CD4-positive, alpha-beta T cell treated with Interleukin-1 beta for 1 hour (primary cell): ENCODE measurements around the gene ASH1L.
"Not testable (repeated sequence)": the region's sequence is repeated elsewhere in the genome, so short reads cannot be mapped to it uniquely, and the experiment has no call there.

Experiments used
- DNase-seq, 2 donors: peaks; one replicate each; pipeline ENCODE4 v3.0.0-alpha.2; 2020 to 2022

The ASH1L gene

DNA sequence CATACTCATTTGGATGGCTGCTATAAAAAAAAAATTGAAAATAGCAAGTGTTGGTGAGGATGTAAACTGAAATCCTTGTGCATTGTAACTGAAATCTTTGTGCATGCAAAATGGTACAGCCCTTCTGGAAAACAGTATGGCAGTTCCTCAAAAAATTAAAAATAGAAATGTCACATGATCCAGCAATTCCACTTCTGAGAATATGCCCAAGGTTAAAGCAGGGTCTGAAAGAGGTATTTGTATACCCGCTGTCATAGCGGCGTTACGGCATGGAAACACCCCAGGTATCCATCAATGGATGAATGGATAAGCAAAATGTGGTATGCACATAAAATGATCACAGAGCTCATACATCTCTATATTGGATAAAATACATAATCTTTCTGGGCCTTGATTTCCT, 125.2 kb downstream of the ASH1L start:
- no peak for DNase-seq

DNA sequence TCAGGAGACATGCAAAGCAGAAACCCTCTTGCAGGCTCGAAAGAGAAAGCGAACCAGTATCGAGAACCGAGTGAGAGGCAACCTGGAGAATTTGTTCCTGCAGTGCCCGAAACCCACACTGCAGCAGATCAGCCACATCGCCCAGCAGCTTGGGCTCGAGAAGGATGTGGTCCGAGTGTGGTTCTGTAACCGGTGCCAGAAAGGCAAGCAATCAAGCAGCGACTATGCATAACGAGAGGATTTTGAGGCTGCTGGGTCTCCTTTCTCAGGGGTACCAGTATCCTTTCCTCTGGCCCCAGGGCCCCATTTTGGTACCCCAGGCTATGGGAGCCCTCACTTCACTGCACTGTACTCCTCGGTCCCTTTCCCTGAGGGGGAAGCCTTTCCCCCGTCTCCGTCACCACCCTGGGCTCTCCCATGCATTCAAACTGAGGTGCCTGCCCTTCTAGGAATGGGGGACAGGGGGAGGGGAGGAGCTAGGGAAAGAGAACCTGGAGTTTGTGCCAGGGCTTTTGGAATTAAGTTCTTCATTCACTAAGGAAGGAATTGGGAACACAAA, 128.7 kb downstream of the ASH1L start:
- DNase-seq: not testable (repeated sequence)

DNA sequence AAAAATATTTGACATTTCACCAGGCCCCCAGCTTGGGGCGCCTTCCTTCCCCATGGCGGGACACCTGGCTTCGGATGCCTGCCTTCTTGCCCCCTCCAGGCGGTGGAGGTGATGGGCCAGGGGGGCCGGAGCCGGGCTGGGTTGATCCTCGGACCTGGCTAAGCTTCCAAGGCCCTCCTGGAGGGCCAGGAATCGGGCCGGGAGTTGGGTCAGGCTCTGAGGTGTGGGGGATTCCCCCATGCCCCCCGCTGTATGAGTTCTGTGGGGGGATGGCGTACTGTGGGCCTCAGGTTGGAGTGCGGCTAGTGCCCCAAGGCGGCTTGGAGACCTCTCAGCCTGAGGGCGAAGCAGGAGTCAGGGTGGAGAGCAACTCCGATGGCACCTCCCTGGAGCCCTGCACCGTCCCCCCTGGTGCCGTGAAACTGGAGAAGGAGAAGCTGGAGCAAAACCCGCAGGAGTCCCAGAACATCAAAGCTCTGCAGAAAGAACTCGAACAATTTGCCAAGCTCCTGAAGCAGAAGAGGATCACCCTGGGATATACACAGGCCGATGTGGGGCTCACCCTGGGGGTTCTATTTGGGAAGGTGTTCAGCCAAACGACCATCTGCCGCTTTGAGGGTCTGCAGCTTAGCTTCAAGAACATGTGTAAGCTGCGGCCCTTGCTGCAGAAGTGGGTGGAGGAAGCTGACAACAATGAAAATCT, 129.3 kb downstream of the ASH1L start:
- not testable (repeated sequence) for DNase-seq

DNA sequence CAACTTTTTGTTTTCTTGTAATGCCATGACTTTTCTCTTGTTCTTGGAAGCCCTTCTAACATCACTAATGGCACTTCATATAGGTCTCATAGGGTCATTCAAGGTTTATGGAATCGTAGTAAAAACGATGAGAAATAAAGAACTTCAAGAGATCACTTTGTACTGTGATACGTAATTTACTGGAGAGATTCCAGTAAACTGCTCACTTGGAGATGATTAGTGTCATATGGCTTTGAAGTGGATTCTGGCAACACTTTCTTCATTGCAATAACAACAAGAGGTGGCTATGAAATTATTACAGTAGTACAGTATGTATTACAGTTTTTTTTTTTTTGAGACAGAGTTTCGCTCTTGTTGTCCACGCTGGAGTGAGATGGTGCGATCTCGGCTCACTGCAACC, 138.5 kb downstream of the ASH1L start:
- DNase-seq: no peak

DNA sequence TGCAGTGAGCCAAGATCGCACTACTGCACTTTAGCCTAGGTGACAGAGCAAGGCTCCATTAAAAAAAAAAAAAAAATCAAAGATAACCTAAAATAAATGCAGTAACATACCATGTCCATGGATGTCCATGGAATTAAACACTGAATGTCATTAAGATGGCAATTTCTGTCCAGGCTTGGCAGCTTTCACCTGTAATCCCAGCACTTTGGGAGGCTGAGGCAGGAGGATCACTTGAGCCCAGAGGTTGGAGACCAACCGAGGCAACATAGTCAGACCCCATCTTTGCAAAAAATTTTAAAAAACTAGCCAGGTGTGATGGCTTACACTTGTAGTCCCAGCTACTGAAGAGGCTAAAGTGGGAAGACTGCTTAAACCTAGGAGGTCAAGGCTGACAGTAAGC, 141.8 kb downstream of the ASH1L start:
- no peak for DNase-seq

DNA sequence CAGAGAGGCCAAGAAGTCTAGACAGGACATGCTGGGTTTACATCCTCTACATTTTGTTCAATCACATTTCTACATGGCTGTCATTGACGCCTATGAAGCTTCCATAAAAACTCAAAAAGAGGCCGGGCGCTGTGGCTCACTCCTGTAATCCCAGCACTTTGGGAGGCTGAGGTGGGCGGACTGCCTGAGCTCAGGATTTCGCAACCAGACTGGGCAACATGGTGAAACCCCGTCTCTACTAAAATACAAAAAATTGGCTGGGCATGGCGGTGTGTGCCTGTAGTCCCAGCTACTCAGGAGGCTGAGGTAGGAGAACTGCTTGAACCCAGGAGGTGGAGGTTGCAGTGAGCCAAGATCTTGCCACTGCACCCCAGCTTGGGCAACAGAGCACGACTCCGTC, 150.8 kb downstream of the ASH1L start:
- DNase-seq: not testable (repeated sequence)

DNA sequence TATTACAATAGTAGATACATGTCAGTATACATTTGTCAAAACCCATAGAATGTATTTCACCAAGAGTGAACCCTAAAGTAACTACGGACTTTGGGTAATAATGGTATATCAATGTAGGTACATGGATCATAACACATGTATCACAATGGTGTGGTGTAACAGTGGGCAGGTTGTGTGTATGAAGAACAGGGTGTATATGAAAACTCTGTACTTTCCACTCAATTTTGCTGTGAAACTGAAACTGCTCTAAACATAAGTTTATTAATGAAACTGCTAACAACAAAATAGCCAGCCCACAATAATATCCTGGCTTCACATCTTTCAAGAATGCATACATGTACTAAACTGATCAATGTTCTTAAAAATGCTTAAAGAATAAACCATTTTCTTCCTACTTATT, 151.7 kb downstream of the ASH1L start:
- no peak for DNase-seq

DNA sequence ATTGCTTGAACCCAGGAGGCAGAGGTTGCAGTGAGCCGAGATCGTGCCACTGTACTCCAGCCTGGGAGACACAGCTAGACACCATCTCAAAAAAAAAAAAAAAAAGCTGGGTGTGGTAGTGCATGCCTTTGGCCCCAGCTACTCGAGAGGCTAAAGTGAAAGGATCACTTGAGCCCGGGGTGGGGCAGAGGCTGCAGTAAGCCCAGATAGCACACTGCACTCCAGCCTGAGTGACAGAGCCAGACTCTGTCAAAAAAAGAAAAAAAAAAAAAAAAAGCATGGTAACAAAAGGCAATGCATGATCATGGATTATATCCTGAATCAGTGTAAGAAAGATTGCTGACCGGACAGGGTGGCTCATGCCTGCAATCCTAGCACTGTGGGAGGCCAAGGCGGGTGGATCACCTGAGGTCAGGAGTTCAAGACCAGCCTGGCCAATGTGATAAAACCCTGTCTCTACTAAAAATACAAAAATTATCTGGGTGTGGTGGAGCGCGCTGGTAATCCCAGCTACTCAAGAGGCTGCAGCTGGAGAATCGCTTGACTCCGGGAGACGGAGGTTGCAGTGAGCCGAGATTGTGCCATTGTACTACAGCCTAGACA, 165.6 kb downstream of the ASH1L start:
- DNase-seq: no peak

DNA sequence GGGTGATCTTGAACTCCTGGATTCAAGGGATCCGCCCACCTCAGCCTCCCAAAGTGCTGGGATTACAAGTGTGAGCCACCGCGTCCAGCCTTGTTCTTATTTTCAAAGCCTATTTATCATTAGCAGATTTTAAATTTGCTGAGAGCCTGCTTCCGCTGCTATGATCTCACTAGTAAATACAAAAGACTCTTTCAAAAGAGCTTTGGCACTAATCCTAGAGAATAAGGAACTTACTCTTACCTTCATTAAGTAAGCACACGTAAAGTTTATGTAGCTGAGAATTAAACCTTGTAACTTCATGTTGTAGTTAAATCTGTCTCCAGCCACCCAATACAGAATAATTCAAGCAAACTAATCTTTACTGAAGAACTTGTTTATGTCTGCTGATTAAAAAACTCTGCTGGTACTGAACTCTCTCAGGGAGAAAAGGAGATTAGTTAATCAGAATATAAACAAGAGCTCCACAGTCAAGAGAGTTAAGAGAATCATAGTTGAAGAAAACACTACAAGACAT, 169.6 kb downstream of the ASH1L start:
- DNase-seq: no peak

DNA sequence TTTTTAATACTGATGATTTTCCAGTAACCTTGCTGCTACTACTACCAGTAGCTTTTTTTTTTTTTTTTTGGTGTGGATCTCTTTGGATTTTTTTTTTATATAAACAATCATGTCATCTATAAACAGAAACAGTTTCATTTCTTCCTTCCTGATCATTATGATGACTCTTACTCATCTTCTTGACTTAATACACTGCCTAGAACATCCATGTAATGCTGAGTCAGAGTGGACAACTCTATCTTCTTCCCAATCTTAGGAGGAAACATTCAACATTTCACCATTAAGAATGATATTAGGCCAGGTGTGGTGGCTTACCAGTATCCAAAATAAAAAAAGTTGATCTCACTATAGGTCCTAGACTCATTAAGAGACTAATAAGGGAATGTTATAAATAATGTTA, 172.8 kb downstream of the ASH1L start:
- DNase-seq: no peak

DNA sequence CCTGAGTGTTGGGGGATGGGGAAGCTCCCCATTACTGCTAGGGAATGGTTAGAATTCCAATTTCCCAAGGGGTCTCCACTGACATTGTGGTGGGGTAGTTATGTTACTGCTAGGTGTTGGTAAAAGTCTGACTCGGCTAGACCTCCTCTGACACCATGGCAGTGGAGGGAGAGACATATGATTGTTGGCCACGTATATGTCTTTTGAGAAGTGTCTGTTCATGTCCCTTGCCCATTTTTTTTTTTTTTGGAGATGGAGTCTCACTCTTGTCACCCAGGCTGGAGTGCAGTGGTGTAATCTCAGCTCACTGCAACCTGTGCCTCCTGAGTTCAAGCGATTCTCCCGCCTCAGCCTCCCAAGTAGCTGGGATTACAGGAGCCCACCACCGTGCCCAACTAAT, 176.8 kb downstream of the ASH1L start:
- not testable (repeated sequence) for DNase-seq

DNA sequence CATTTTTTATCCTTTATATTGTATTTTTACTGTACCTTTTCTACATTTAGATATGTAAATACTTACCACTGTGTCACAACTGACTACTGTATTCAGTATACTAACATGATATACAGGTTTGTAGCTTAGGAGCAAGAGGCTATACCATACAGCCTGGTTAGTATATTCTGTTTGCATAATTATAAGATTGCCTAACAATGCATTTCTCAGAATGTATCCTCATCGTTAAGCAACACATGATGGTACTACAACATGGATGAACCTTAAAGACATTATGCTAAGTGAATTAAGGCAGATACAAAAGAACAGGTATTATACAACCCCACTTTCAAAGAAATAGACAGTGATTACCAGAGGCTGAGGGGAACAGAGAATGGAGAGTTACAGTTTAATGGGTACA, 179.2 kb downstream of the ASH1L start:
- DNase-seq: no peak

DNA sequence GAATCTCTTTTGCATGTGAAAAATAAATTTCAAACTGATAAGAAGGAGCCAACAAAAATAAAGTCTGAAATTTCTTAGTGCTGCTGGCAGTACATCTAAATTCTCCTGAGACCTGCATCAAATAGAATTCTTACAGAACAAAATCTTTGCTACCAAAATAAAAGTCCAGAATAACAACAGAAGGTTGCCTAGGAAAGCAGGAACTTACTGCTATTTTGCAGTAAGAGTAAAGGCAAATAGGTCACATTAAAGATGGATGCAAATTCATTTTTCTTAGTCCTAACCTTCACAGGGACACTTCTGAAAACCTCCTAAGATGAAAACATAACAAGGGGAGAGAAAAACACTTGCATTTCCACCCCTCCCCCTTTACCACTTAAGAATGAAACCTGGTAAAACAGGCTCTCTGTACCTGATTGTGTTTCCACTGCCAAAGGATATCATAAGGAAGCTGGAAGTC, 182.9 kb downstream of the ASH1L start:
- peak in 1 of 2 donors; percentile 5 for DNase-seq

DNA sequence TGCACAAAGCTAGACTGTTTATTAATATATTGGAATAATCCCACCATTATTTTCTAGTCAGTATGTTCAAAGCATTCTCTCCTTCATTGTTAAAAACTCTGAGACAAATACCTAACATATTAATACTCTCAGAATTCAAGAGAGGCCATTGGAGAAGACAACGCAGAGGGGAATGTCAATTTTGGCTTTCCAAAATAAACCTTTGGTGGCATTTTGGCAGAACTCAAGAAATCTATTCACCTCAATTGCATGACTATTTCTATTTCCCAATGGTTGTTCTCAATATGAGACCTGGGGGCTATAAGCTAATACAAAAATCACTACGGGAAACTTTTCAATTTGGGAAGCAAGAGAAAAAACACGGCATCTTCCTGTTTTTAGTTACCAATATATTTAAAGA, 183.4 kb downstream of the ASH1L start:
- no peak for DNase-seq

DNA sequence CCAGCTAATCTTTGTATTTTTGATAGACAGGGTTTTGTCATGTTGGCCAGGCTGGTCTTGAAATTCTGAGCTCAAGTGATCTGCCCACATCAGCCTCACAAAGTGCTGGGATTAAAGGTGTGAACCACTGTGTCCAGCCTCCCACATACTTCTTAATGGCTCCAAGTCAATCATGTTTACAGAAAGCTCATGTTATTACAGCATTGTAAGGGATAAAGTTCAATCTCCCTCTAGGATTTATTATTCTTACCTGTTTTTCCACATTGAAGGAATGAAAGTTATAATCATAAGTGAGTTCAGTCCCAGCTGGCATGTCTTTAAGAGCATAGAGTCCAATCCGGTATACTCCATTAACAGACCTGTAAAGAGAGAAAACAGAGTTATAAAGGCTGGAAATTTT, 202.6 kb downstream of the ASH1L start:
- no peak for DNase-seq

DNA sequence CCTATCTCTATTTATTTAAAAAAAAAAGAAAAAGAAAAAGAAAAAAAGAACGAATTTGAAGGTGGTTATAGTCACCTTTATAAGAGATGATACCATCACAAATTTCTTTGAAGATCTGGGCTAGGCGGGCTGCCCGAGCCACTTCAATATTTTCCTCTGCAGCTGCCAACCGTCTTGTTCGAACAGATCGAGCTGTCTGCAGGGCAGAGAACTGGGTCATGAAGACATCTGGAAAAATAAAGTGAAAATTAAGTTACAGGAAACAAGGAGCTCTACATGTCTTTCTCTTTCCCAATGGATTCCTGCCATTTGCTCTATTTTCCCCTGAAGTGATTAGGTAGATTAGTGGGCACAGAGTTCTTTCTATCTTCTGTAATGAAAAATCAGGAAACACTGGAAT, 210.0 kb downstream of the ASH1L start:
- DNase-seq: no peak

DNA sequence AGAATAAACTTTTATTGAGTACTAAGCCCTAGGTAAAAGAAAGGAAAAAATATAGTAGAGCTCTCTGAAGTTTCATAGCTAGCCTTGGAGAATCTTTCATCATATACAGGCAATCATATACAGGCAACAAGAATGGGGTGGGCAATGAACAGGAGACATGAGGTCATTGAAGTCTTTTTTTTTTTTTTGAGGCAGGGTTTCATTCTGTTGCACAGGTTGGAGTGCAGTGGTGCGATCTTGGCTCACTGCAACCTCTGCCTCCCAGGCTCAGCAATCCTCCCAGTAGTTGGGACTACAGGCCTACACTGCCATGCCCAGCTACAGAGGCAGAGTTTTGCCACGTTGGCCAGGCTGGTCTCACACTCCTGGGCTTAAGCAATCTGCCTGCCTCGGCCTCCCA, 219.8 kb downstream of the ASH1L start:
- DNase-seq: no peak

DNA sequence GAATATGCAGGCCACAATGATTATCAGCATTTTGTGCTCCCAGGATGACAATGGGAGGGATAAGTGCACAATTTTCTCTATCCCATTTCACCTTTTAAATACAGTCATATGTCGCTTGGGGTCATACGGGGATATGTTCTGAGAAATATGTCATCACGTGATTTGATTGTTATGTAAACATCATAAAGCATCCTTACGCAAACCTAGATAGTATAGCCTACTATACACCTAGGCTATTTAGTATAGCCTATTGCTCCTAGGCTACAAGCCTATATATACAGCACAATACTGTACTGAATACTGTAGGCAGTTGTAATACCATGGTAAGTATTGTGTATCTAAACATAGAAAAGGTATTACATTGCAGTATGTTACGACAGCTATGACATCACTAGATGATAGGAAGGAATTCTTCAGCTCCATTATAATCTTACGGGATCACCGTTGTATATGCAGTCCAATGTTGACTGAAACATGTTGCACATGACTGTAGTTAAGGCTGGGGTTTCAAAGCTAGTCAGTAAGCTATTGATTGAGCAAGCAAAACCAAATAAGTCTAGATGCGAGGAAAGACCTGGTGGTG, 223.0 kb downstream of the ASH1L start:
- DNase-seq: no peak

DNA sequence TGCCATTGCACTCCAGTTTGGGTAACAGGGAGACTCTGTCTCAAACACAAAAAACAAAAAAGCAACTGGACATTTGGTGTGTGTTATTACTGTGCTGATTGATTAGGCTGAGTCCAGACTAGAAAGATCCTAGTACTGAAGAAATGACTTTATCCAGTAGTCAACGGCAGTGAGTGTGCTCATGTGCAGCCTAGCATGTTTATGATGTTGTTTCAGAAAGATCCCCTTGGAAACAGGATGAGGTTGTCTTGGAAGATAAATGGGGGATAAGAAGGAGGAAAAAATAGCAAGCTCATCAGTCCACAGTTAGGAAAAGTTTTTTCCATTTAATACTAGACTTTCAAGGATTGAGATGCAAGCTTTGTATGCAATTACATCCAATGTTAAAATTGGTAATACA, 227.6 kb downstream of the ASH1L start:
- no peak for DNase-seq

DNA sequence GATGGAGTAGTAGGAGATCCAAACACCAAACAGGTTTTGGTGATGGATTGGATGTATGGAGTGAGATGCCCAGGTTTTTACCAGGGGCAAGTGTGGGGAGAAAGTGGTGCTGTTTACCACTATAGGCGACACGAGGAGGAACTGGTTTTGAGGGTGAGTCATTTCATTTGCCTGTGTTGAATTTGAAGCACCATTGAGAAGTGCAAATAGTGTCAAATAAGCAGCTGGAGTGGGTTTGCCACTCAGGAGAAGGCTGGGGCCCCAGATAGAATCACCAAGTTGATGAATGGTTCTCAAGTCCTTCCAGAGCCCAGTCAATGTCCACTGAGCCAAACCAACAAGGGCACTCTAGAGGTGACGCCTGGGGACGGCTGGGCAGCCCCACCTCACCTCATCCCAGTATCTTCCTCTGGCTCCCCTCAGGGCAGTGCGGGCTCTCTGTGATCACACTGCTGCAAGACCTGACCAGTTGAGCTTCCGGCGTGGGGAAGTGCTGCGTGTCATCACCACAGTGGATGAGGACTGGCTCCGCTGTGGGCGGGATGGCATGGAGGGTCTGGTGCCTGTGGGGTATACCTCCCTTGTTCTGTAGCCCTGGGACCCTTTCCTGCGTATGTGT, 232.5 kb downstream of the ASH1L start:
- DNase-seq: no peak

DNA sequence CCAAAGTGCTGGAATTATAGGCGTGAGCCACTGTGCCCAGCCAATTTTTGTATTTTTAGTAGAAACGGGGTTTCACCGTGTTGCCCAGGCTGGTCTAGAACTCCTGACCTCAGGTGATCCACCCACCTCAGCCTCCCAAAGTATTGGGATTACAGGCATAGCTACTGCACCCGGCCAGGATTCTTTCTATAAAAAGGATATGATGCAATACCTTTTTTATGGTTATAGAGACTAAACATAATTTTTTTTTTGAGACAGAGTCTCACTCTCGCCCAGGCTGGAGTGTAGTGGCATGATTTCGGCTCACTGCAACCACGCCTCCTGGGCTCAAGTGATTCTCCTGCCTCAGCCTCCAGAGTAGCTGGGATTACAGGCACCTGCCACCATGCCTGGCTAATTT, 233.7 kb downstream of the ASH1L start:
- not testable (repeated sequence) for DNase-seq

DNA sequence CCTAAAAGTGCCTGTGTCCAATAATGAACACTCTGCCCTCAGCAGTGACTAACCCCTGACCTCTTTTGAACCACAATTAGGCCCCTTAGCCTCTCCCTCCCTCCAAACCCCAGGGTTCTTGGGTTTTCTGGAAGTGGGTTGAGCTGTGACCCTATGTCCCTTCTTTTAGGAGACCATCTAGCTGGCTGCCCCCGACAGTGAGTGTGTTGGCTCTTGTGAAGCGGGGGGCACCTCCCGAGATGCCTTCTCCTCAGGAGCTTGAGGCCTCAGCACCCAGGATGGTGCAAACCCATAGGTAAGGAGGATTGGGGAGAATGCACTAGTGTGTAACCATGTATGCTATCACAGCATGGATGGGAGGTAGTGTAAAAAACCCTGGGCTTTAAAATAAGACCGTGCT, 234.6 kb downstream of the ASH1L start:
- DNase-seq: no peak

DNA sequence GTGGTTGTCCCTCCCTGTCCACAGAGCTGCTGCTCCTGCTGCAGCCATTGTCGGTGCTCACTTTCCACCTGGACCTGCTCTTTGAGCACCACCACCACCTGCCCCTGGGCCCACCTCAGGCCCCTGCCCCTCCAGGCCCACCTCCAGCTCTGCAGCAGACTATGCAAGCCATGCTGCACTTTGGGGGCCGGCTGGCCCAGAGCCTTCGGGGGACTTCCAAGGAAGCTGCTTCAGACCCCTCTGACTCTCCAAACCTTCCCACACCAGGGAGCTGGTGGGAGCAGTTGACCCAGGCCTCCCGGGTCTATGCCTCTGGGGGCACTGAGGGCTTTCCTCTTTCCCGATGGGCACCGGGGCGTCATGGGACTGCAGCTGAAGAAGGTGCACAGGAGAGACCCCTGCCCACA, 236.0 kb downstream of the ASH1L start:
- no peak for DNase-seq
